ENCODE data around the gene FOXN3. TPM values are rescaled to one million over a fixed set of nuclear protein-coding genes. Genes with fewer than 3 reads are reported as not detected.

Gene FOXN3
- polyA plus RNA-seq, 3 donors: 38.7 to 57.4 (median 42.0) TPM

DNA sequence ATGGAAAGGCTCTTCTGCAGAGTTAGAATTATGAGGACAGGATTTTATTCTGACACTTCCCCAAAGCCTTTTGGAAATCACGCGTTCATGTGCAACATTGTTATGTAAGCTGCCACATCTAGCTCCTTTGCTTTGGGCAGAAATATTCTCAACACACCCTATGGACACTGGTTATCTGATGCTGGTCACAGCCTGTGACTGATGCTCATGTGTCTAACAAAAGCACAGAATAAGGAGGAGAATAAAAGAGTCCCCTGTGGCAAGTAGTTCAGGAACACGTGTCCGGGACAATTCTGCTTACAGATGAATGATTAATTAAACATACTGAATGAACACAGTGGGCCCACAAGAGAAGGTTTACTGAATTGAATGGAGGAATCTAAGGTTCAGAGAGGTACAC lies 22.1 kb downstream of the FOXN3 start:
- no peaks in the 10 kb centered on the region for H3K9me3 ChIP-seq (replicated peaks in 1 of 2; ENCODE audit: control insufficient read depth in 1 of 2, insufficient read depth in 1 of 2, low read length in 2 of 2)
- Mint-ChIP-seq H3K4me1 (peaks cover 50% of the 10 kb centered on the region), H3K27ac (peak overlapping the region in 5 of 7 donors; percentile 5 to 78 (median 47)), H3K4me3 (no peak overlapping the region), H3K9me3 (no peaks in the 10 kb centered on the region), H3K27me3 (ENCODE audit: low read depth in 3 of 3) (no peaks in the 10 kb centered on the region), H3K36me3 (peaks cover 25 to 47% of the 10 kb centered on the region in 2 donors)
- no peak overlapping the region for H2AFZ ChIP-seq (ENCODE audit: insufficient read depth, low read depth, low read length, poor library complexity, severe bottlenecking)
- no peaks in the 10 kb centered on the region for H3K27me3 ChIP-seq (ENCODE audit: control insufficient read depth in 2 of 2, insufficient read depth in 2 of 2, low read length in 2 of 2)
- H3K36me3 ChIP-seq (replicated peaks in 1 of 2; ENCODE audit: control insufficient read depth in 1 of 2, insufficient read depth in 2 of 2, low read length in 2 of 2): peaks cover 0 to 27% of the 10 kb centered on the region in 2 donors
- WGBS (ENCODE audit: insufficient coverage): no CpG with 5 or more reads among the region's 4 CpGs
- intact Hi-C loops (cut with micrococcal nuclease): no loop called here
- TF ChIP-seq, protein P1, sequence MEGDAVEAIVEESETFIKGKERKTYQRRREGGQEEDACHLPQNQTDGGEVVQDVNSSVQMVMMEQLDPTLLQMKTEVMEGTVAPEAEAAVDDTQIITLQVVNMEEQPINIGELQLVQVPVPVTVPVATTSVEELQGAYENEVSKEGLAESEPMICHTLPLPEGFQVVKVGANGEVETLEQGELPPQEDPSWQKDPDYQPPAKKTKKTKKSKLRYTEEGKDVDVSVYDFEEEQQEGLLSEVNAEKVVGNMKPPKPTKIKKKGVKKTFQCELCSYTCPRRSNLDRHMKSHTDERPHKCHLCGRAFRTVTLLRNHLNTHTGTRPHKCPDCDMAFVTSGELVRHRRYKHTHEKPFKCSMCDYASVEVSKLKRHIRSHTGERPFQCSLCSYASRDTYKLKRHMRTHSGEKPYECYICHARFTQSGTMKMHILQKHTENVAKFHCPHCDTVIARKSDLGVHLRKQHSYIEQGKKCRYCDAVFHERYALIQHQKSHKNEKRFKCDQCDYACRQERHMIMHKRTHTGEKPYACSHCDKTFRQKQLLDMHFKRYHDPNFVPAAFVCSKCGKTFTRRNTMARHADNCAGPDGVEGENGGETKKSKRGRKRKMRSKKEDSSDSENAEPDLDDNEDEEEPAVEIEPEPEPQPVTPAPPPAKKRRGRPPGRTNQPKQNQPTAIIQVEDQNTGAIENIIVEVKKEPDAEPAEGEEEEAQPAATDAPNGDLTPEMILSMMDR (IDR thresholded peaks at IDR 0.05): no peak
- H3K4me2 ChIP-seq (replicated peaks; ENCODE audit: extremely low read depth, low read length, poor library complexity, severe bottlenecking): no peak overlapping the region
- peak; percentile 32 to 56 (median 41) for DNase-seq
- H3K27ac ChIP-seq (ENCODE audit: low read depth in 1 of 2, low read length in 2 of 2): peak overlapping the region in 1 of 2 donors; percentile 58
- no peak overlapping the region for H3K9ac ChIP-seq (ENCODE audit: insufficient read depth, low read length, poor library complexity, severe bottlenecking)
- H4K20me1 ChIP-seq (ENCODE audit: insufficient read depth, low read length): peaks cover 99% of the 10 kb centered on the region
- no peak overlapping the region for H3K4me3 ChIP-seq (replicated peaks in 1 of 3; ENCODE audit: low read depth in 2 of 3, low read length in 3 of 3)
- H3K4me1 ChIP-seq (ENCODE audit: control insufficient read depth in 1 of 2, insufficient read depth in 2 of 2, low read length in 2 of 2): peaks cover 17 to 20% of the 10 kb centered on the region in 2 donors
- peaks cover 96% of the 10 kb centered on the region for H3K79me2 ChIP-seq (ENCODE audit: insufficient read depth, low read length)

DNA sequence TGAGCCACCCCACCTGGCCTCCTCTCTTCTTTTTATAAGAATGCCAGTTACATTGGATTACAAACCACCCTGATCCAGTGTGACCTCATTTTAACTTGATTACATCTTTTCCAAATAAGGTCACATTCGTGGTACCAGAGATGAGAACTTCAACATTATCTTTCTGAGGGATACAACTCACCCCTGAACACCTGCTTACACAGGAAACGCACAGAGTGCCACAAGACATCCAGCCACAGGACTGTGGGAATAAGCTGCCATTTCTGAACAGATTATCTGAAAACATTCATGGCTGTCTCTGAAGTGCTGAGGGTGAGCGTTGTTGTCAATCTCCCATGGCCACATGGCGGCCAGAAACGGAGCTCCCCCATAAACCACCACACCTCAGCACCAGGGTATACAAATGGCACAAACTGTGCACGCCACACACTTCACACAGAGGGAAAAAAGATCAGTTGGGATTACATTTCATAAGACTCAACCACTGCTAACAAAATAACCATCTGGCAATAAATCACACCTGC lies 23.7 kb downstream of the FOXN3 start:
- H3K4me3 Mint-ChIP-seq: no peak overlapping the region
- peak overlapping the region in 6 of 7 donors; percentile 12 to 82 (median 40) for H3K27ac Mint-ChIP-seq
- H3K27me3 Mint-ChIP-seq (ENCODE audit: low read depth in 3 of 3): no peaks in the 10 kb centered on the region
- Histone ChIP-seq H3K27me3 (ENCODE audit: control insufficient read depth in 2 of 2, insufficient read depth in 2 of 2, low read length in 2 of 2) (no peaks in the 10 kb centered on the region), H3K36me3 (replicated peaks in 1 of 2; ENCODE audit: control insufficient read depth in 1 of 2, insufficient read depth in 2 of 2, low read length in 2 of 2) (peaks cover 6 to 26% of the 10 kb centered on the region in 2 donors), H3K4me2 (replicated peaks; ENCODE audit: extremely low read depth, low read length, poor library complexity, severe bottlenecking) (no peak overlapping the region), H3K9me3 (replicated peaks in 1 of 2; ENCODE audit: control insufficient read depth in 1 of 2, insufficient read depth in 1 of 2, low read length in 2 of 2) (no peaks in the 10 kb centered on the region), H2AFZ (ENCODE audit: insufficient read depth, low read depth, low read length, poor library complexity, severe bottlenecking) (no peak overlapping the region), H4K20me1 (ENCODE audit: insufficient read depth, low read length) (peaks cover 99% of the 10 kb centered on the region), H3K4me1 (ENCODE audit: control insufficient read depth in 1 of 2, insufficient read depth in 2 of 2, low read length in 2 of 2) (peaks cover 15 to 18% of the 10 kb centered on the region in 2 donors), H3K27ac (ENCODE audit: low read depth in 1 of 2, low read length in 2 of 2) (peak overlapping the region in 1 of 2 donors; percentile 59), H3K9ac (ENCODE audit: insufficient read depth, low read length, poor library complexity, severe bottlenecking) (no peak overlapping the region), H3K4me3 (replicated peaks in 1 of 3; ENCODE audit: low read depth in 2 of 3, low read length in 3 of 3) (no peak overlapping the region), H3K79me2 (ENCODE audit: insufficient read depth, low read length) (peaks cover 97% of the 10 kb centered on the region)
- H3K36me3 Mint-ChIP-seq: peaks cover 24 to 42% of the 10 kb centered on the region in 2 donors
- WGBS (ENCODE audit: insufficient coverage): 43% methylated on average over 1 of the region's 6 CpGs
- TF ChIP-seq, protein P1 (IDR thresholded peaks at IDR 0.05): no peak
- DNase-seq: no peak
- intact Hi-C loops (cut with micrococcal nuclease): no loop called here
- H3K4me1 Mint-ChIP-seq: peaks cover 39% of the 10 kb centered on the region
- no peaks in the 10 kb centered on the region for H3K9me3 Mint-ChIP-seq

Measured in CD14-positive monocyte (primary cell).